CD14-positive monocyte (primary cell): ENCODE measurements around the gene TSHZ2. TPM values are rescaled to one million over a fixed set of nuclear protein-coding genes. Genes with fewer than 3 reads are reported as not detected.
"Not testable (repeated sequence)": the region's sequence is repeated elsewhere in the genome, so short reads cannot be mapped to it uniquely, and the experiment has no call there.

Experiments used
- DNase-seq, 3 donors: peaks; one replicate each; pipeline ENCODE4 v3.0.0-alpha.2; 2011 to 2022
- H2AFZ ChIP-seq: 2 replicates; pipeline ENCODE4 v1.6.0; 2012; ENCODE audit warnings: mild to moderate bottlenecking, low read depth, low read length, inconsistent platforms; ENCODE audit not compliant: insufficient read depth, poor library complexity, severe bottlenecking
- H3K27ac ChIP-seq, 2 donors: 1 replicate in 1 of 2; 2 replicates in 1 of 2; pipeline ENCODE4 v1.5.1; 2012 to 2013; ENCODE audit warnings: low read length in 2 of 2, control low read depth in 1 of 2, inconsistent platforms in 1 of 2, low read depth in 1 of 2, mild to moderate bottlenecking in 1 of 2
- H3K27me3 ChIP-seq, 2 donors: one replicate each; pipeline versions ENCODE4 v1.6.0 to v1.6.1; 2011 to 2013; ENCODE audit warnings: low read length in 2 of 2; ENCODE audit not compliant: control insufficient read depth in 2 of 2, insufficient read depth in 2 of 2
- H3K36me3 ChIP-seq, 2 donors: replicated peaks in 1 of 2; 1 replicate in 1 of 2; 2 replicates in 1 of 2; pipeline versions ENCODE4 v1.5.1 to v1.6.1; 2012 to 2013; ENCODE audit warnings: low read length in 2 of 2, control low read depth in 1 of 2, inconsistent platforms in 1 of 2, mild to moderate bottlenecking in 1 of 2; ENCODE audit not compliant: insufficient read depth in 2 of 2, control insufficient read depth in 1 of 2
- H3K4me1 ChIP-seq, 2 donors: 1 replicate in 1 of 2; 2 replicates in 1 of 2; pipeline versions ENCODE4 v1.5.1 to v1.6.1; 2012 to 2013; ENCODE audit warnings: low read length in 2 of 2, control low read depth in 1 of 2, inconsistent platforms in 1 of 2, mild to moderate bottlenecking in 1 of 2, moderate library complexity in 1 of 2; ENCODE audit not compliant: insufficient read depth in 2 of 2, control insufficient read depth in 1 of 2
- H3K4me2 ChIP-seq: replicated peaks from 2 replicates; pipeline ENCODE3; 2012; ENCODE audit warnings: low read length, moderate library complexity, mild to moderate bottlenecking; ENCODE audit not compliant: poor library complexity, severe bottlenecking; ENCODE audit errors: extremely low read depth
- H3K4me3 ChIP-seq, 3 experiments: fragments of 200-600 bp in 1 of 3; sonication (generic) in 1 of 3; replicated peaks in 1 of 3; 1 replicate in 2 of 3; 2 replicates in 1 of 3; pipeline ENCODE4 v1.5.1; 2011 to 2013; ENCODE audit warnings: low read length in 3 of 3, mild to moderate bottlenecking in 3 of 3, control low read depth in 2 of 3, low read depth in 2 of 3, inconsistent platforms in 1 of 3, moderate library complexity in 1 of 3
- H3K79me2 ChIP-seq: 2 replicates; pipeline ENCODE4 v1.6.0; 2012; ENCODE audit warnings: mild to moderate bottlenecking, control low read depth, inconsistent platforms, low read length, moderate library complexity; ENCODE audit not compliant: insufficient read depth
- H3K9ac ChIP-seq: 2 replicates; pipeline ENCODE4 v1.6.0; 2017; ENCODE audit warnings: low read length, mild to moderate bottlenecking; ENCODE audit not compliant: insufficient read depth, poor library complexity, severe bottlenecking
- H3K9me3 ChIP-seq, 2 donors: replicated peaks in 1 of 2; 1 replicate in 1 of 2; 2 replicates in 1 of 2; pipeline versions ENCODE4 v1.5.1 to v1.6.1; 2012 to 2013; ENCODE audit warnings: low read length in 2 of 2, control low read depth in 1 of 2; ENCODE audit not compliant: control insufficient read depth in 1 of 2, insufficient read depth in 1 of 2
- H4K20me1 ChIP-seq: 2 replicates; pipeline ENCODE4 v1.6.0; 2012; ENCODE audit warnings: mild to moderate bottlenecking, low read length, control low read depth, moderate library complexity; ENCODE audit not compliant: insufficient read depth
- H3K27ac Mint-ChIP-seq, 7 donors: one replicate each; pipeline ENCODE4 v1.8.0; 2020; ENCODE audit warnings: mild to moderate bottlenecking in 7 of 7, mixed read lengths in 7 of 7, moderate library complexity in 6 of 7, inconsistent platforms in 2 of 7
- H3K27me3 Mint-ChIP-seq, 3 donors: one replicate each; pipeline ENCODE4 v1.8.0; 2021 to 2022; ENCODE audit warnings: low read depth in 3 of 3, mild to moderate bottlenecking in 3 of 3, mixed read lengths in 3 of 3, moderate library complexity in 3 of 3, inconsistent platforms in 1 of 3
- H3K36me3 Mint-ChIP-seq, 2 donors: one replicate each; pipeline ENCODE4 v1.8.0; 2020; ENCODE audit warnings: mixed read lengths in 2 of 2, inconsistent platforms in 1 of 2, mild to moderate bottlenecking in 1 of 2
- H3K4me1 Mint-ChIP-seq: one replicate; pipeline ENCODE4 v1.8.0; 2020; ENCODE audit warnings: mild to moderate bottlenecking, mixed read lengths
- H3K4me3 Mint-ChIP-seq, 2 donors: one replicate each; pipeline ENCODE4 v1.8.0; 2020; ENCODE audit warnings: mild to moderate bottlenecking in 2 of 2, mixed read lengths in 2 of 2, moderate library complexity in 1 of 2
- H3K9me3 Mint-ChIP-seq, 7 donors: one replicate each; pipeline ENCODE4 v1.8.0; 2020 to 2022; ENCODE audit warnings: mixed read lengths in 7 of 7, mild to moderate bottlenecking in 6 of 7, moderate library complexity in 6 of 7, inconsistent platforms in 2 of 7
- WGBS: methylation state at CpG from one replicate; pipeline ENCODE4 v1.1.5; 2013; ENCODE audit warnings: missing lambda C conversion rate; ENCODE audit not compliant: insufficient coverage; 5-methylcytosine and 5-hydroxymethylcytosine counted together
- intact Hi-C, 2 donors: fragments of 100-400 bp; cut with micrococcal nuclease; formaldehyde crosslinking; loops; one replicate each; pipeline versions ENCODE4 v1.15.0 to v1.15.1; 2023
- polyA plus RNA-seq, 3 donors: library from polyadenylated mRNA; depleted of rRNA in 1 of 3; unstranded in 2 of 3; stranded (reverse) in 1 of 3; fragments of 300-500 nt in 2 of 3; fragments of >200 nt in 1 of 3; fragmentation: Illumina TruSeq in 2 of 3; gene quantifications; 1 replicate in 2 of 3; 2 replicates in 1 of 3; pipeline ENCODE4 v1.2.3, GENCODE V29; 2012 to 2021
- TF ChIP-seq, protein P1 (sequence below): fragments of 200-600 bp; IDR thresholded peaks from one replicate; pipeline ENCODE4 v1.8.0; 2022; ENCODE audit warnings: antibody characterized with exemption, mild to moderate bottlenecking

Gene TSHZ2
- polyA plus RNA-seq, 3 donors: not detected

DNA sequence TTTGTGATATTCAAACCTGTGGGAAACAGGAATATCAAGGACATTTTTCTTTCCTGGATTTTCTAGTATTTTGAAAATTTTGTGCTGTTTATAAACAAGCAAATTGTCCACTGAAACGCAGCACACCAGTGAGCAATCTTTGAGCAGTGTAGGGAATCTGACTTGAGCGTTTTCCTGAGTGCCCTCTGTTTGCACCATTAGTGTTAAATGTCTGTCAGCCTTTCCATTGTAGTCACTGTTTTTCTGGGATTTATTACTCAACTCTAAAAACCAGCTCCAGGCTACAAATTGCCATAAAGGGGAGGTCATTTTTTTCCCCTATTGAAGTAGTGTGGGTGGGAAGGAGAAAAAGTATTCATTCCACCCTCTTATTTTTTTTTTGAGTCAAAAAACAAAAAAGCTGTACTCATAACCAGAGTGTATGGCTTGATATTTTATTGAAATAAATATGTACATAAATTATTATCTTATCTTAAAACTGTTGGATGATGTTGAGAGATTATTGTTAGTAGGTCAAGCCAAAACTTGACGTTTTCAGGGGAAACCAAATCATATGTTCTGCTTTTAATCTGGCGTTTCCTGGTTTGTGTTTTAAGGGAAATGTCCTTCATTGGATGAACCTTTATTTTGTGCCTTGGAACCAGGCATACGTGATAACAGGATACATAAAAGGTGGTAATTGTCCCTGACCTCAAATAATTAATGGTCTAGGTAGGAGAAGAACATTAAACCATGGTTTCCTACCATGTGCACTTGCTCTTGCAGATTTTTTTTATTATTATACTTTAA lies 51.8 kb downstream of the TSHZ2 start:
- Histone ChIP-seq H3K9me3 (no peaks in the 10 kb centered on the region), H3K27ac (no peak overlapping the region), H3K79me2 (no peaks in the 10 kb centered on the region), H3K27me3 (no peaks in the 10 kb centered on the region), H3K4me3 (no peak overlapping the region), H2AFZ (no peak overlapping the region), H3K9ac (no peak overlapping the region), H3K4me2 (no peak overlapping the region), H4K20me1 (no peaks in the 10 kb centered on the region), H3K4me1 (no peaks in the 10 kb centered on the region), H3K36me3 (no peaks in the 10 kb centered on the region)
- peaks cover 0 to 8% (median 0%) of the 10 kb centered on the region in 7 donors for H3K9me3 Mint-ChIP-seq
- no peaks in the 10 kb centered on the region for H3K36me3 Mint-ChIP-seq
- DNase-seq: no peak
- no peaks in the 10 kb centered on the region for H3K4me1 Mint-ChIP-seq
- TF ChIP-seq, protein P1, sequence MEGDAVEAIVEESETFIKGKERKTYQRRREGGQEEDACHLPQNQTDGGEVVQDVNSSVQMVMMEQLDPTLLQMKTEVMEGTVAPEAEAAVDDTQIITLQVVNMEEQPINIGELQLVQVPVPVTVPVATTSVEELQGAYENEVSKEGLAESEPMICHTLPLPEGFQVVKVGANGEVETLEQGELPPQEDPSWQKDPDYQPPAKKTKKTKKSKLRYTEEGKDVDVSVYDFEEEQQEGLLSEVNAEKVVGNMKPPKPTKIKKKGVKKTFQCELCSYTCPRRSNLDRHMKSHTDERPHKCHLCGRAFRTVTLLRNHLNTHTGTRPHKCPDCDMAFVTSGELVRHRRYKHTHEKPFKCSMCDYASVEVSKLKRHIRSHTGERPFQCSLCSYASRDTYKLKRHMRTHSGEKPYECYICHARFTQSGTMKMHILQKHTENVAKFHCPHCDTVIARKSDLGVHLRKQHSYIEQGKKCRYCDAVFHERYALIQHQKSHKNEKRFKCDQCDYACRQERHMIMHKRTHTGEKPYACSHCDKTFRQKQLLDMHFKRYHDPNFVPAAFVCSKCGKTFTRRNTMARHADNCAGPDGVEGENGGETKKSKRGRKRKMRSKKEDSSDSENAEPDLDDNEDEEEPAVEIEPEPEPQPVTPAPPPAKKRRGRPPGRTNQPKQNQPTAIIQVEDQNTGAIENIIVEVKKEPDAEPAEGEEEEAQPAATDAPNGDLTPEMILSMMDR: no peak
- intact Hi-C loops: no loop called here
- no peak overlapping the region for H3K27ac Mint-ChIP-seq
- H3K4me3 Mint-ChIP-seq: no peak overlapping the region
- WGBS: 10% methylated on average over 2 of the region's 5 CpGs
- H3K27me3 Mint-ChIP-seq: peaks cover 1 to 8% (median 4%) of the 10 kb centered on the region in 3 donors

DNA sequence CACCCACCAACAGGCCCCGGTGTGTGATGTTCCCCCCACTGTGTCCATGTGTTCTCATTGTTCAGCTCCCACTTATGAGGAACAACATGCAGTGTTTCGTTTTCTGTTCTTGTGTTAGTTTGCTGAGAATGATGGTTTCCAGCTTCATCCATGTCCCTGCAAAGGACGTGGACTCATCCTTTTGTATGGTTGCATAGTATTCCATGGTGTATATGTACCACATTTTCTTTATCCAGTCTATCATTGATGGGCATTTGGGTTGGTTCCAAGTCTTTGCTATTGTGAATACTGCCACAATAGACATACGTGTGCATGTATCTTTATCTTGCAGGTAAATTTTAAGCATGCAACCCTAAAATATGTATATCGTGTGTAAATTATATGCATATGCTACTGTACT lies 52.5 kb downstream of the TSHZ2 start:
- H3K4me1 ChIP-seq, H2AFZ ChIP-seq, intact Hi-C loops, H3K36me3 Mint-ChIP-seq, H3K4me3 Mint-ChIP-seq, H3K79me2 ChIP-seq, H3K27ac Mint-ChIP-seq, H3K27me3 Mint-ChIP-seq, H4K20me1 ChIP-seq, H3K9ac ChIP-seq, H3K4me3 ChIP-seq, H3K9me3 Mint-ChIP-seq, H3K9me3 ChIP-seq, H3K27ac ChIP-seq, H3K4me1 Mint-ChIP-seq, H3K36me3 ChIP-seq, H3K27me3 ChIP-seq, DNase-seq, H3K4me2 ChIP-seq: not testable (repeated sequence)
- no CpG with 5 or more reads among the region's 5 CpGs for WGBS
